MM.1S (cell line): ENCODE measurements around the gene SIRPA.

Experiments used
- EZH2 ChIP-seq: fragments of 300-600 bp; sonication (generic); optimal IDR thresholded peaks from 2 replicates; pipeline ENCODE3; 2017; ENCODE audit warnings: low read depth, mild to moderate bottlenecking, antibody characterized with exemption, low read length, mixed read lengths
- TF ChIP-seq, protein P1 (sequence below): fragments of 300-600 bp; sonication (generic); IDR thresholded peaks from 2 replicates; pipeline ENCODE4 v1.5.1; 2016; ENCODE audit warnings: antibody characterized with exemption, low read length, mixed read lengths

DNA sequence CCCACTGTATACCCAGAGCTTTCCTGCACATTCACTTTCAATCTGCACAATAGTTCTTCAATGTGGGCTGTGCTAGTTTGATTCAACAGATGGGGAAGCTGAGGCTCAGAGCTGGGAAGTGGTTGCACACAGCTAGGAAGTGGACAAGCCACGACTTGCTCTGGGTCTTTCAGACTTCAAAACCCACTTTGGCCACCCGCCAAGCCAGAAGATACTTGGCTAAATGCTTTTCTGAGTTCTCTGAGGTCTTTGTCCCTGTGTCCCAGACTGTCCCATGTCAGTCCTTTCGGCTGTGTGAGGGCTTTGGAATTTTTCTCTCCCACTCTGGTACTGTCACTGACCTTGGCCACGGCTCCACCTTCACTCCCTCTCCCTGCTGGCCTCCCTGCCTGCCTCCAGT, 88.1 kb downstream of the SIRPA start:
- TF ChIP-seq, protein P1, sequence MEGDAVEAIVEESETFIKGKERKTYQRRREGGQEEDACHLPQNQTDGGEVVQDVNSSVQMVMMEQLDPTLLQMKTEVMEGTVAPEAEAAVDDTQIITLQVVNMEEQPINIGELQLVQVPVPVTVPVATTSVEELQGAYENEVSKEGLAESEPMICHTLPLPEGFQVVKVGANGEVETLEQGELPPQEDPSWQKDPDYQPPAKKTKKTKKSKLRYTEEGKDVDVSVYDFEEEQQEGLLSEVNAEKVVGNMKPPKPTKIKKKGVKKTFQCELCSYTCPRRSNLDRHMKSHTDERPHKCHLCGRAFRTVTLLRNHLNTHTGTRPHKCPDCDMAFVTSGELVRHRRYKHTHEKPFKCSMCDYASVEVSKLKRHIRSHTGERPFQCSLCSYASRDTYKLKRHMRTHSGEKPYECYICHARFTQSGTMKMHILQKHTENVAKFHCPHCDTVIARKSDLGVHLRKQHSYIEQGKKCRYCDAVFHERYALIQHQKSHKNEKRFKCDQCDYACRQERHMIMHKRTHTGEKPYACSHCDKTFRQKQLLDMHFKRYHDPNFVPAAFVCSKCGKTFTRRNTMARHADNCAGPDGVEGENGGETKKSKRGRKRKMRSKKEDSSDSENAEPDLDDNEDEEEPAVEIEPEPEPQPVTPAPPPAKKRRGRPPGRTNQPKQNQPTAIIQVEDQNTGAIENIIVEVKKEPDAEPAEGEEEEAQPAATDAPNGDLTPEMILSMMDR, result no peak
- no peak for TF ChIP-seq EZH2
